ENCODE results near the gene PCNA. TPM values are rescaled to one million over a fixed set of nuclear protein-coding genes. Genes with fewer than 3 reads are reported as not detected.

Gene PCNA
- total RNA-seq, 1 experiment from 2014 or later, result 182 TPM

GRCh38 chr20:5127859-5128424 is 8.2 kb upstream of the PCNA start:
- POLR2A ChIA-PET, result no interaction called here
- H3K27ac ChIP-seq (ENCODE audit: low read length), result peak overlapping the region; percentile 83
- no peak for TF ChIP-seq TCF7L2 (IDR thresholded peaks at IDR 0.05; ENCODE audit: low read depth, low read length)
- no peak for TF ChIP-seq CTCF (IDR thresholded peaks at IDR 0.05)
- TF ChIP-seq POLR2AphosphoS5 (IDR thresholded peaks at IDR 0.05; ENCODE audit: low read depth, low read length), result no peak
- no peak for TF ChIP-seq SIN3A (IDR thresholded peaks at IDR 0.05; ENCODE audit: borderline replicate concordance, insufficient read depth, low read depth, low read length)
- no peak for TF ChIP-seq REST (IDR thresholded peaks at IDR 0.05; ENCODE audit: insufficient read depth in 1 of 2, low read depth in 2 of 2, low read length in 1 of 2)
- no peak for DNase-seq (ENCODE audit: low read depth, low spot score)
- H3K4me3 ChIP-seq (ENCODE audit: low read depth in 2 of 2, low read length in 2 of 2), result peak overlapping the region; percentile 86 to 98
- ATAC-seq, result no peak
- H3K4me1 ChIP-seq (ENCODE audit: control insufficient read depth, insufficient read depth, low read length), result peaks cover 10% of the 10 kb centered on the region
- in situ Hi-C loops (cut with HindIII; ENCODE audit: low pct_unique_long_range_greater_than_20kb, low sequenced_read_pairs), result no loop called here
- CTCF ChIA-PET, result interaction anchor here (2.1 kb wide), 1 partner anchor 95 kb away, joined by 8 read pairs; no protein-coding TSS in a partner anchor
- no peaks in the 10 kb centered on the region for H3K27me3 ChIP-seq (ENCODE audit: control insufficient read depth, insufficient read depth, low read length)
- intact Hi-C loops (cut with micrococcal nuclease; ENCODE audit: unreplicated experiment), result no loop called here
- no peaks in the 10 kb centered on the region for H3K36me3 ChIP-seq (ENCODE audit: control insufficient read depth, insufficient read depth, low read length)
- TSS peak; percentile 92 for BruUV-seq (replicated peaks)
- no peaks in the 10 kb centered on the region for H3K9me3 ChIP-seq (ENCODE audit: control insufficient read depth, insufficient read depth, low read depth, low read length)

GRCh38 chr20:5127204-5127858 is 7.6 kb upstream of the PCNA start:
- in situ Hi-C loops (cut with HindIII; ENCODE audit: low pct_unique_long_range_greater_than_20kb, low sequenced_read_pairs), result no loop called here

More at GRCh38 chr20:5127204-5127858, 7.6 kb upstream of the PCNA start:
- ATAC-seq (peak; percentile 23), DNase-seq (ENCODE audit: low read depth, low spot score) (no peak)
- Histone ChIP-seq H3K36me3 (ENCODE audit: control insufficient read depth, insufficient read depth, low read length) (no peaks in the 10 kb centered on the region), H3K4me3 (ENCODE audit: low read depth in 2 of 2, low read length in 2 of 2) (peak overlapping the region; percentile 86 to 98), H3K4me1 (ENCODE audit: control insufficient read depth, insufficient read depth, low read length) (peaks cover 10% of the 10 kb centered on the region), H3K27ac (ENCODE audit: low read length) (peak overlapping the region; percentile 83), H3K27me3 (ENCODE audit: control insufficient read depth, insufficient read depth, low read length) (no peaks in the 10 kb centered on the region), H3K9me3 (ENCODE audit: control insufficient read depth, insufficient read depth, low read depth, low read length) (no peaks in the 10 kb centered on the region)
- ChIA-PET CTCF (interaction anchor here (0.6 to 2.1 kb wide), 10 partner anchors 39 to 1451 kb away, joined by 3 to 74 read pairs (median 4); no protein-coding TSS in a partner anchor), POLR2A (interaction anchor here (0.5 to 0.7 kb wide), 5 partner anchors 196 to 1718 kb away, joined by 3 to 9 read pairs (median 4); no protein-coding TSS in a partner anchor)
- TF ChIP-seq SIN3A (IDR thresholded peaks at IDR 0.05; ENCODE audit: borderline replicate concordance, insufficient read depth, low read depth, low read length) (0 out of 2 replicates have a peak, but pooled peaks have one; percentile 37), CTCF (IDR thresholded peaks at IDR 0.05) (no peak)
- intact Hi-C loops (cut with micrococcal nuclease; ENCODE audit: unreplicated experiment), result no loop called here
- no TSS peak for BruUV-seq (replicated peaks)

Measured in Panc1 (cell line).